A549 (cell line): ENCODE measurements around the gene TMED9.
"Not testable (repeated sequence)": the region's sequence is repeated elsewhere in the genome, so short reads cannot be mapped to it uniquely, and the experiment has no call there.

Source experiments
- BHLHE40 ChIP-seq: IDR thresholded peaks from 2 replicates; pipeline ENCODE4 v1.6.1; 2012; ENCODE audit warnings: low read depth, low read length, inconsistent platforms
- CEBPB ChIP-seq, 2 experiments: fragments of >200 bp in 1 of 2; sonication (Bioruptor Twin) in 1 of 2; formaldehyde crosslinking in 1 of 2; IDR thresholded peaks; 2 replicates each; pipeline ENCODE4 v1.6.1; 2012 to 2016
- CHD2 ChIP-seq: fragments of 150-350 bp; IDR thresholded peaks from 2 replicates; pipeline ENCODE4 v1.6.1; 2014; ENCODE audit warnings: low read length; ENCODE audit not compliant: partially characterized antibody
- ELK1 ChIP-seq: fragments of 150-350 bp; IDR thresholded peaks from 2 replicates; pipeline ENCODE4 v1.6.1; 2014; ENCODE audit warnings: low read depth, mild to moderate bottlenecking, low read length
- EP300 ChIP-seq, 2 experiments: fragments of >200 bp; sonication (Bioruptor Twin); formaldehyde crosslinking; IDR thresholded peaks; 2 replicates in 1 of 2; 3 replicates in 1 of 2; pipeline ENCODE4 v1.6.1; 2016 to 2017
- MAX ChIP-seq: IDR thresholded peaks from 2 replicates; pipeline ENCODE4 v1.6.1; 2012
- POLR2A ChIP-seq: IDR thresholded peaks from 2 replicates; pipeline ENCODE4 v1.6.1; 2012; ENCODE audit warnings: mild to moderate bottlenecking, low read length
- RAD21 ChIP-seq, 2 experiments: fragments of >200 bp in 1 of 2; sonication (Bioruptor Twin) in 1 of 2; formaldehyde crosslinking in 1 of 2; IDR thresholded peaks in 1 of 2; conservative IDR thresholded peaks in 1 of 2; 2 replicates in 1 of 2; 3 replicates in 1 of 2; pipeline ENCODE4 v1.6.1; 2012 to 2018; ENCODE audit warnings: inconsistent platforms in 1 of 2
- RCOR1 ChIP-seq: fragments of 150-350 bp; IDR thresholded peaks from 2 replicates; pipeline ENCODE4 v1.6.1; 2014; ENCODE audit warnings: antibody characterized with exemption, low read length, low read depth
- USF2 ChIP-seq: fragments of 450-650 bp; IDR thresholded peaks from 2 replicates; pipeline ENCODE4 v1.6.1; 2014; ENCODE audit warnings: antibody characterized with exemption
- ZSCAN20 ChIP-seq: fragments of 250-450 bp; sonication (Bioruptor Pico); IDR thresholded peaks from 2 replicates; pipeline ENCODE4 v1.8.0; 2022; ENCODE audit warnings: mild to moderate bottlenecking, moderate library complexity
- TF ChIP-seq, protein P1 (sequence below): fragments of >200 bp; sonication (Bioruptor Twin); formaldehyde crosslinking; IDR thresholded peaks from 3 replicates; pipeline ENCODE4 v1.5.1; 2016

- not testable (repeated sequence) for TF ChIP-seq EP300 (IDR thresholded peaks at IDR 0.05); RCOR1; BHLHE40; ELK1; MAX; CEBPB (IDR thresholded peaks at IDR 0.05); POLR2A; RAD21 (conservative IDR thresholded peaks at IDR 0.05 in 1 of 2, IDR thresholded peaks at IDR 0.05 in 1 of 2); CHD2; ZSCAN20 (CRISPR knock-in tag); USF2
- TF ChIP-seq, protein P1, sequence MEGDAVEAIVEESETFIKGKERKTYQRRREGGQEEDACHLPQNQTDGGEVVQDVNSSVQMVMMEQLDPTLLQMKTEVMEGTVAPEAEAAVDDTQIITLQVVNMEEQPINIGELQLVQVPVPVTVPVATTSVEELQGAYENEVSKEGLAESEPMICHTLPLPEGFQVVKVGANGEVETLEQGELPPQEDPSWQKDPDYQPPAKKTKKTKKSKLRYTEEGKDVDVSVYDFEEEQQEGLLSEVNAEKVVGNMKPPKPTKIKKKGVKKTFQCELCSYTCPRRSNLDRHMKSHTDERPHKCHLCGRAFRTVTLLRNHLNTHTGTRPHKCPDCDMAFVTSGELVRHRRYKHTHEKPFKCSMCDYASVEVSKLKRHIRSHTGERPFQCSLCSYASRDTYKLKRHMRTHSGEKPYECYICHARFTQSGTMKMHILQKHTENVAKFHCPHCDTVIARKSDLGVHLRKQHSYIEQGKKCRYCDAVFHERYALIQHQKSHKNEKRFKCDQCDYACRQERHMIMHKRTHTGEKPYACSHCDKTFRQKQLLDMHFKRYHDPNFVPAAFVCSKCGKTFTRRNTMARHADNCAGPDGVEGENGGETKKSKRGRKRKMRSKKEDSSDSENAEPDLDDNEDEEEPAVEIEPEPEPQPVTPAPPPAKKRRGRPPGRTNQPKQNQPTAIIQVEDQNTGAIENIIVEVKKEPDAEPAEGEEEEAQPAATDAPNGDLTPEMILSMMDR: not testable (repeated sequence)
These were observed 32.2 kb downstream of the TMED9 start for GRCh38 chr5:177624172-177624571.
